ENCODE results near the gene POPDC2.

POPDC2 gene

DNA sequence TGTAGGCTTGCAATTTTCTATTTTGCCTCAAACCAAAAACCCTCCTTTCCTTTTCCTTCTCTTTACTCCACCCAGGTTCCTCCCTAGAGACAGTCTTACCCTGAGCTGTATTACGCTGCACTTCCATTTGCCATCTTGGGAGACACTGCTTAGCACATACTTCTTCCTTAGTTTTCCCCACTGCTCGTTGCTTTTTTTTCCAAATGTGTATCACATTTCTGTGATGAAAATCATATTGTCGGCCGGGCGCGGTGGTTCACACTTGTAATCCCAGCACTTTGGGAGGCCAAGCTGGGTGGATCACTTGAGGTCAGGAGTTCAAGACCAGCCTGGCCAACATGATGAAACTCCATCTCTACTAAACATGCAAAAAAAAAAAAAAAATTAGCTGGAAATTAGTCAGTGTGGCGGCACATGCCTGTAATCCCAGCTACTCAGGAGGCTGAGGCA lies 29.5 kb downstream of the POPDC2 start:
- TF ChIP-seq, protein P1, sequence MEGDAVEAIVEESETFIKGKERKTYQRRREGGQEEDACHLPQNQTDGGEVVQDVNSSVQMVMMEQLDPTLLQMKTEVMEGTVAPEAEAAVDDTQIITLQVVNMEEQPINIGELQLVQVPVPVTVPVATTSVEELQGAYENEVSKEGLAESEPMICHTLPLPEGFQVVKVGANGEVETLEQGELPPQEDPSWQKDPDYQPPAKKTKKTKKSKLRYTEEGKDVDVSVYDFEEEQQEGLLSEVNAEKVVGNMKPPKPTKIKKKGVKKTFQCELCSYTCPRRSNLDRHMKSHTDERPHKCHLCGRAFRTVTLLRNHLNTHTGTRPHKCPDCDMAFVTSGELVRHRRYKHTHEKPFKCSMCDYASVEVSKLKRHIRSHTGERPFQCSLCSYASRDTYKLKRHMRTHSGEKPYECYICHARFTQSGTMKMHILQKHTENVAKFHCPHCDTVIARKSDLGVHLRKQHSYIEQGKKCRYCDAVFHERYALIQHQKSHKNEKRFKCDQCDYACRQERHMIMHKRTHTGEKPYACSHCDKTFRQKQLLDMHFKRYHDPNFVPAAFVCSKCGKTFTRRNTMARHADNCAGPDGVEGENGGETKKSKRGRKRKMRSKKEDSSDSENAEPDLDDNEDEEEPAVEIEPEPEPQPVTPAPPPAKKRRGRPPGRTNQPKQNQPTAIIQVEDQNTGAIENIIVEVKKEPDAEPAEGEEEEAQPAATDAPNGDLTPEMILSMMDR (IDR thresholded peaks at IDR 0.05; ENCODE audit: borderline replicate concordance, extremely low read depth, low read length, poor library complexity, severe bottlenecking): no peak
- no peak for TF ChIP-seq EZH2 (IDR thresholded peaks at IDR 0.05; ENCODE audit: borderline replicate concordance, low read depth, low read length, severe bottlenecking)
- H3K4me1 ChIP-seq (ENCODE audit: insufficient read depth, low read length): no peaks in the 10 kb centered on the region
- no peak overlapping the region for H3K9ac ChIP-seq (ENCODE audit: low read depth, low read length)
- no peaks in the 10 kb centered on the region for H3K9me3 ChIP-seq (ENCODE audit: insufficient read depth, low read length, severe bottlenecking)
- H3K36me3 ChIP-seq (ENCODE audit: insufficient read depth, low read length): no peaks in the 10 kb centered on the region
- H2AFZ ChIP-seq (ENCODE audit: low read depth, low read length): no peak overlapping the region
- no peak overlapping the region for H3K27ac ChIP-seq (ENCODE audit: low read length)
- ATAC-seq (ENCODE audit: insufficient read depth, low read depth) (no peak), DNase-seq (no peak)
- no peaks in the 10 kb centered on the region for H3K79me2 ChIP-seq (ENCODE audit: insufficient read depth, low read length)
- H3K4me3 ChIP-seq (ENCODE audit: low read depth in 1 of 2, low read length in 2 of 2): no peak overlapping the region
- peaks cover 4% of the 10 kb centered on the region for H3K27me3 ChIP-seq (ENCODE audit: insufficient read depth, low read length, poor library complexity)
- H4K20me1 ChIP-seq (ENCODE audit: insufficient read depth, low read length): no peaks in the 10 kb centered on the region
- no peak overlapping the region for H3K4me2 ChIP-seq (ENCODE audit: insufficient read depth, low read length)

DNA sequence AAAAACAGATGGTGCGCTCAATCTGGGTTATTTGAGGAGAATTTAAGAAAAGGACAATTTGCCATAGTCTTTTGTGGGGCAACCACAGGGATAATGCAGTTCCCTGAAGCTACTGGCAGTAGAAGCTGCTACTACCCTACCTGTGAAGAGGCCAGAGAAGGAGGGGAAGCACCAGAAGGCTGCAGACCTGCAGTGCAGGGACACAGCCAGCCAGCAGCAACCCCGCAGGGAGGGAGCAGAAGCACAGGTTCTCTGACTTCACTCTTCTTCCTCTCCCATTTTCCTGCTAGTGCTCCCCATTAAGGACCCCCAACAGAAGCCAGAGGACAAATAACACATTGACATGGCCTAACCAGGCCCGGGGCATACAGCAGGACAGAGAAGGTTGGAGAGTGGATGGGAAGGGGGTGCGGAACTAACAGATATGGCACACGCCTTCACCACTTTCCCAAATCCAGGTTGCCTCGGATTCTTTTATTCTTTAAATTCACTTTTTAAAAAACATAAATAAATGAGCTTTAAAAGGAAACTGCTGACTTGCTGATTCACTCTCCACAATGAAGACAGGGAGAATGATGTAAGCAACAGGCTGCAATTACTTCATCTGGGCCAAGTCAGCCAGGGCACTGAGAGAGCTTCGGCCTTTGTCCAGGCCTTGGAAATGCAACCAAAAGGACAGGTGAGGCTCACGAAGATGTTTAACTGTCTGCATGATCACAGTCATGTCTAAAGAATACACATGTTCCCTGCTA lies 30.1 kb downstream of the POPDC2 start:
- no peak for ATAC-seq (ENCODE audit: insufficient read depth, low read depth)
- Histone ChIP-seq H4K20me1 (ENCODE audit: insufficient read depth, low read length) (no peaks in the 10 kb centered on the region), H2AFZ (ENCODE audit: low read depth, low read length) (no peak overlapping the region), H3K27me3 (ENCODE audit: insufficient read depth, low read length, poor library complexity) (peaks cover 4% of the 10 kb centered on the region), H3K36me3 (ENCODE audit: insufficient read depth, low read length) (no peaks in the 10 kb centered on the region), H3K4me1 (ENCODE audit: insufficient read depth, low read length) (no peaks in the 10 kb centered on the region), H3K27ac (ENCODE audit: low read length) (no peak overlapping the region), H3K9ac (ENCODE audit: low read depth, low read length) (no peak overlapping the region), H3K9me3 (ENCODE audit: insufficient read depth, low read length, severe bottlenecking) (no peaks in the 10 kb centered on the region), H3K79me2 (ENCODE audit: insufficient read depth, low read length) (no peaks in the 10 kb centered on the region), H3K4me3 (ENCODE audit: low read depth in 1 of 2, low read length in 2 of 2) (no peak overlapping the region), H3K4me2 (ENCODE audit: insufficient read depth, low read length) (no peak overlapping the region)
- DNase-seq: no peak
- TF ChIP-seq, protein P1 (IDR thresholded peaks at IDR 0.05; ENCODE audit: borderline replicate concordance, extremely low read depth, low read length, poor library complexity, severe bottlenecking): no peak
- no peak for TF ChIP-seq EZH2 (IDR thresholded peaks at IDR 0.05; ENCODE audit: borderline replicate concordance, low read depth, low read length, severe bottlenecking)

DNA sequence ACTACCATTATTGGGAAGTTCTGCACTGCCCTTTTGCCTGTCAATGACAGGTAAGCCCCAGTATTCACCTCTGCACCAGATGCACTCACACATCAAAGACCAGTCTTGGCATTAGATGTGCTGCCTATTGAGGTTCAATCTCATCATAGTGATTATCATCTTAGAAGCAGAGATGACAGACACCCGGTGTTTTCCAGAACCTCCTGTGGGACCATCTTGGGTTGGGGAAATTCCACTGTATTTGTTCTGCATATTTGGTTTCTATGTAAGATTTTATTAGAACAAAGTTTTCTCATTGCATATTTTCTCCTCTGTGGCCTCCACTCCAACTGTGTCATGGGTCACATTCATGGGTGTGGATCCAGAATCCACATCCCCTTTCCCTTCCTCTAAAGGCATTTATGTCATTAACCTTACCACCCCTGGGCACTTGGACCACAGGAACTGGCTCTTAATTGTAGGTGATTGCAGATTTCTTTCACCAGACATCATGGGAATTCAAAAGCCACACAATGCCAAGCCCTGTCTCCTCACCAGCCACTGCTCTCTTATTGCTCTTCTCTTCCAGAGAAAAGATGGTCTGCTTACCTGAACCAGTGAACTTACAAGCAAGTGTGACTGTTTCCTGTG lies 31.5 kb downstream of the POPDC2 start:
- H2AFZ ChIP-seq (ENCODE audit: low read depth, low read length): no peak overlapping the region
- H3K4me2 ChIP-seq (ENCODE audit: insufficient read depth, low read length): no peak overlapping the region
- H3K36me3 ChIP-seq (ENCODE audit: insufficient read depth, low read length): no peaks in the 10 kb centered on the region
- H3K4me1 ChIP-seq (ENCODE audit: insufficient read depth, low read length): no peaks in the 10 kb centered on the region
- no peak overlapping the region for H3K4me3 ChIP-seq (ENCODE audit: low read depth in 1 of 2, low read length in 2 of 2)
- H3K27me3 ChIP-seq (ENCODE audit: insufficient read depth, low read length, poor library complexity): peaks cover 4% of the 10 kb centered on the region
- ATAC-seq (ENCODE audit: insufficient read depth, low read depth) (no peak), DNase-seq (no peak)
- no peak overlapping the region for H3K9ac ChIP-seq (ENCODE audit: low read depth, low read length)
- H3K9me3 ChIP-seq (ENCODE audit: insufficient read depth, low read length, severe bottlenecking): no peaks in the 10 kb centered on the region
- H3K27ac ChIP-seq (ENCODE audit: low read length): no peak overlapping the region
- no peaks in the 10 kb centered on the region for H4K20me1 ChIP-seq (ENCODE audit: insufficient read depth, low read length)
- TF ChIP-seq EZH2 (IDR thresholded peaks at IDR 0.05; ENCODE audit: borderline replicate concordance, low read depth, low read length, severe bottlenecking): no peak
- TF ChIP-seq, protein P1 (IDR thresholded peaks at IDR 0.05; ENCODE audit: borderline replicate concordance, extremely low read depth, low read length, poor library complexity, severe bottlenecking): no peak
- H3K79me2 ChIP-seq (ENCODE audit: insufficient read depth, low read length): no peaks in the 10 kb centered on the region
